B cell (primary cell): ENCODE results near the gene ASB4. TPM values are rescaled to one million over a fixed set of nuclear protein-coding genes. Genes with fewer than 3 reads are reported as not detected.

ENCODE experiments used
- ATAC-seq: fragments of 200-7000 bp; cut with Tn5 transposase; one replicate; pipeline ENCODE4 v1.10.0; 2021; ENCODE audit warnings: low read depth, mild to moderate bottlenecking, moderate number of reproducible peaks, moderate library complexity
- CTCF ChIA-PET: fragments of 350-600 bp; sonication (Branson Sonifier 250); formaldehyde crosslinking; loops from one replicate; lab custom pipeline; 2021; ENCODE audit warnings: antibody characterized with exemption, inconsistent platforms; lab: Charles Lee
- POLR2A ChIA-PET: fragments of 350-600 bp; sonication (Branson Sonifier 250); formaldehyde crosslinking; loops from one replicate; lab custom pipeline; 2021; ENCODE audit warnings: antibody characterized with exemption; lab: Charles Lee
- DNase-seq: peaks from one replicate; pipeline ENCODE4 v3.0.0; 2013
- H2AFZ ChIP-seq: 2 replicates; pipeline ENCODE4 v1.6.1; 2012; ENCODE audit warnings: mild to moderate bottlenecking, low read depth, low read length; ENCODE audit not compliant: insufficient read depth, poor library complexity, severe bottlenecking
- H3K27ac ChIP-seq, 2 donors: 1 replicate in 1 of 2; 2 replicates in 1 of 2; pipeline ENCODE4 v1.5.1; 2012 to 2013; ENCODE audit warnings: low read length in 2 of 2, mild to moderate bottlenecking in 2 of 2, moderate library complexity in 1 of 2
- H3K27me3 ChIP-seq, 4 experiments: fragments of 200-600 bp in 1 of 4; sonication (generic) in 1 of 4; replicated peaks in 1 of 4; 1 replicate in 2 of 4; 2 replicates in 2 of 4; pipeline versions ENCODE4 v1.6.1 to v1.7.0; 2013 to 2016; ENCODE audit warnings: low read length in 3 of 4, mild to moderate bottlenecking in 2 of 4, mixed read lengths in 1 of 4, moderate library complexity in 1 of 4; ENCODE audit not compliant: insufficient read depth in 4 of 4, control insufficient read depth in 3 of 4; ENCODE audit errors: control extremely low read depth in 1 of 4
- H3K36me3 ChIP-seq, 2 experiments: replicated peaks in 1 of 2; 1 replicate in 1 of 2; 2 replicates in 1 of 2; pipeline versions ENCODE4 v1.6.1 to v1.7.1; 2013; ENCODE audit warnings: low read length in 1 of 2; ENCODE audit not compliant: insufficient read depth in 2 of 2, control insufficient read depth in 1 of 2; ENCODE audit errors: control extremely low read depth in 1 of 2, extremely low read depth in 1 of 2
- H3K4me1 ChIP-seq, 2 donors: fragments of 200-600 bp in 1 of 2; sonication (generic) in 1 of 2; 1 replicate in 1 of 2; 2 replicates in 1 of 2; pipeline versions ENCODE4 v1.5.1 to v1.6.1; 2013 to 2017; ENCODE audit warnings: low read length in 2 of 2; ENCODE audit not compliant: control insufficient read depth in 2 of 2, insufficient read depth in 2 of 2
- H3K4me2 ChIP-seq: replicated peaks from 2 replicates; pipeline ENCODE3; 2012; ENCODE audit warnings: mild to moderate bottlenecking, low read depth, low read length; ENCODE audit not compliant: poor library complexity, severe bottlenecking
- H3K4me3 ChIP-seq, 5 experiments: fragments of 200-600 bp in 1 of 5; sonication (generic) in 1 of 5; 1 replicate in 3 of 5; 2 replicates in 2 of 5; pipeline versions ENCODE4 v1.5.1 to v1.7.0; 2011 to 2016; ENCODE audit warnings: low read length in 4 of 5, mild to moderate bottlenecking in 4 of 5, low read depth in 2 of 5, control low read depth in 1 of 5, moderate library complexity in 1 of 5; ENCODE audit not compliant: insufficient read depth in 1 of 5; ENCODE audit errors: control extremely low read depth in 1 of 5, extremely low read depth in 1 of 5
- H3K79me2 ChIP-seq: fragments of 200-600 bp; sonication (generic); one replicate; pipeline ENCODE4 v1.6.0; 2016; ENCODE audit warnings: low read length; ENCODE audit not compliant: control insufficient read depth, insufficient read depth
- H3K9ac ChIP-seq: fragments of 200-600 bp; sonication (generic); 2 replicates; pipeline ENCODE4 v1.6.1; 2017; ENCODE audit warnings: mild to moderate bottlenecking, low read length, moderate library complexity
- H3K9me3 ChIP-seq, 3 donors: one replicate each; pipeline versions ENCODE4 v1.6.1 to v1.7.1; 2013; ENCODE audit warnings: low read length in 2 of 3; ENCODE audit not compliant: control insufficient read depth in 2 of 3, insufficient read depth in 1 of 3; ENCODE audit errors: control extremely low read depth in 1 of 3
- H4K20me1 ChIP-seq: 2 replicates; pipeline ENCODE4 v1.6.0; 2012; ENCODE audit warnings: mild to moderate bottlenecking, low read length; ENCODE audit not compliant: insufficient read depth, control insufficient read depth, poor library complexity, severe bottlenecking
- H3K27ac Mint-ChIP-seq: one replicate; pipeline ENCODE4 v1.8.0; 2021; ENCODE audit warnings: mixed read lengths
- H3K27me3 Mint-ChIP-seq: one replicate; pipeline ENCODE4 v1.8.0; 2021; ENCODE audit warnings: mixed read lengths
- H3K4me1 Mint-ChIP-seq: one replicate; pipeline ENCODE4 v1.8.0; 2021; ENCODE audit warnings: mixed read lengths
- H3K4me3 Mint-ChIP-seq: one replicate; pipeline ENCODE4 v1.8.0; 2021; ENCODE audit warnings: mixed read lengths
- H3K9me3 Mint-ChIP-seq: one replicate; pipeline ENCODE4 v1.8.0; 2022; ENCODE audit warnings: mixed read lengths; ENCODE audit not compliant: insufficient read depth
- CTCF ChIP-seq: fragments of 200-600 bp; IDR thresholded peaks from one replicate; pipeline ENCODE4 v1.8.0; 2022; ENCODE audit warnings: antibody characterized with exemption, mild to moderate bottlenecking
- EZH2 ChIP-seq: IDR thresholded peaks from 2 replicates; pipeline ENCODE4 v1.6.1; 2012; ENCODE audit warnings: borderline replicate concordance, low read depth, mild to moderate bottlenecking, moderate library complexity, low read length; ENCODE audit not compliant: insufficient read depth, poor library complexity, severe bottlenecking
- WGBS: methylation state at CpG from one replicate; pipeline ENCODE4 v1.1.5; 2013; ENCODE audit warnings: missing lambda C conversion rate; ENCODE audit not compliant: insufficient coverage; 5-methylcytosine and 5-hydroxymethylcytosine counted together
- intact Hi-C: fragments of 100-400 bp; cut with micrococcal nuclease; formaldehyde crosslinking; loops from one replicate; pipeline ENCODE4 v1.10.0; 2022
- polyA plus RNA-seq: library from polyadenylated mRNA; depleted of rRNA; stranded (reverse); fragments of >200 nt; gene quantifications from 2 replicates; pipeline ENCODE4 v1.2.3, GENCODE V29; 2012
- total RNA-seq, 2 donors: library from RNA; stranded (reverse); fragments of 120-200 nt in 1 of 2; gene quantifications; 1 replicate in 1 of 2; 2 replicates in 1 of 2; pipeline versions ENCODE4 v1.2.3 to v1.2.4, GENCODE V29; 2013 to 2022

The ASB4 gene
- total and polyA plus RNA-seq, 2 donors (not counting 1 experiment from before 2014, with no cell fraction given) = not detected

DNA sequence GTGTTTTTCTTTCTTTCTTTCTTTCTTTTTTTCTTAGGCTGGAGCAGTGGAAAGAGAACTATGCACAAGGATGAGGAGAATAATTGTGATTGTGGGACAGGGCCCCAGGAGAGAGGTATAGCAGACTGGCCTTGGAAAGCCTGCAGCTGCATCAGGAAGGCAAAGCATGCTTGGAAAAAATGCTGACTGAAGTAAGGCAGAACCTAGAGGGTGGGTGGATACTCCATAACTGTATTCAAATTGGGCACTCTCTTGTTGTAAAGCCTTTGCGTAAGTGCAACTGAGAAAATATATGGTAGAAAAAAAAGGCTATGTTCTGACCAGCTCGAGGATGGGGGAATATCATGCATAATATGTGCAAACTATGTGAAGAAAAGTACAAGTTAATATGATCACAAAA lies 71.0 kb downstream of the ASB4 start:
- CTCF ChIA-PET = interaction anchor here (1.2 kb wide), 1 partner anchor 11 kb away, joined by 3 read pairs; no protein-coding TSS in a partner anchor
- Mint-ChIP-seq H3K9me3 (no peaks in the 10 kb centered on the region), H3K4me3 (no peak overlapping the region), H3K27me3 (peaks cover 18% of the 10 kb centered on the region), H3K27ac (no peak overlapping the region), H3K4me1 (no peaks in the 10 kb centered on the region)
- Histone ChIP-seq H3K27ac (no peak overlapping the region), H4K20me1 (no peaks in the 10 kb centered on the region), H2AFZ (no peak overlapping the region), H3K4me3 (no peak overlapping the region), H3K4me1 (no peaks in the 10 kb centered on the region), H3K9ac (no peak overlapping the region), H3K36me3 (no peaks in the 10 kb centered on the region), H3K79me2 (no peaks in the 10 kb centered on the region), H3K9me3 (no peaks in the 10 kb centered on the region), H3K27me3 (peaks cover 0 to 5% (median 2%) of the 10 kb centered on the region in 4 experiments), H3K4me2 (no peak overlapping the region)
- DNase-seq (no peak), ATAC-seq (no peak)
- POLR2A ChIA-PET = no interaction called here
- no CpG with 5 or more reads among the region's 2 CpGs for WGBS
- TF ChIP-seq CTCF (no peak), EZH2 (no peak)
- intact Hi-C loops = no loop called here

GRCh38 chr7:95558864-95559263 lies 73.1 kb downstream of the ASB4 start:
- no peak for DNase-seq
- no peaks in the 10 kb centered on the region for H3K4me1 ChIP-seq
- intact Hi-C loops = no loop called here
- no CpG with 5 or more reads among the region's 3 CpGs for WGBS
- no peaks in the 10 kb centered on the region for H3K36me3 ChIP-seq
- Mint-ChIP-seq H3K4me1 (no peaks in the 10 kb centered on the region), H3K4me3 (no peak overlapping the region), H3K27ac (no peak overlapping the region), H3K9me3 (no peaks in the 10 kb centered on the region), H3K27me3 (peaks cover 12% of the 10 kb centered on the region)
- H3K79me2 ChIP-seq = no peaks in the 10 kb centered on the region
- POLR2A ChIA-PET = no interaction called here
- H3K4me3 ChIP-seq = no peak overlapping the region
- H3K9ac ChIP-seq = no peak overlapping the region
- H3K9me3 ChIP-seq = no peaks in the 10 kb centered on the region
- ATAC-seq = no peak
- no peak overlapping the region for H3K4me2 ChIP-seq
- H3K27me3 ChIP-seq = peaks cover 0 to 4% (median 2%) of the 10 kb centered on the region in 4 experiments
- no peak overlapping the region for H2AFZ ChIP-seq
- CTCF ChIA-PET = interaction anchor here (1.1 to 1.3 kb wide), 2 partner anchors 15 to 32 kb away, joined by 3 read pairs; no protein-coding TSS in a partner anchor
- TF ChIP-seq EZH2 (no peak), CTCF (no peak)
- H3K27ac ChIP-seq = no peak overlapping the region
- no peaks in the 10 kb centered on the region for H4K20me1 ChIP-seq
